HepG2 (cell line): ENCODE measurements around the gene CCDC124. TPM values are rescaled to one million over a fixed set of nuclear protein-coding genes. Genes with fewer than 3 reads are reported as not detected.

Experiments used
- ATAD3A ChIP-seq: sonication (generic); formaldehyde crosslinking; IDR thresholded peaks from 2 replicates; pipeline ENCODE4 v1.4.0; 2020; ENCODE audit warnings: missing genetic modification reagents
- GATAD1 ChIP-seq: IDR thresholded peaks from 2 replicates; pipeline ENCODE4 v1.6.1; 2016; ENCODE audit warnings: missing genetic modification reagents, missing compliant biosample characterization
- KMT2A ChIP-seq: sonication (generic); formaldehyde crosslinking; IDR thresholded peaks from 2 replicates; pipeline ENCODE4 v1.4.0; 2020; ENCODE audit warnings: missing genetic modification reagents
- ZNF383 ChIP-seq: sonication (generic); formaldehyde crosslinking; IDR thresholded peaks from 2 replicates; pipeline ENCODE4 v1.4.0; 2020; ENCODE audit warnings: missing genetic modification reagents, mild to moderate bottlenecking, borderline replicate concordance
- ZNF639 ChIP-seq: conservative IDR thresholded peaks from 2 replicates; pipeline ENCODE4 v1.6.1; 2018; ENCODE audit warnings: missing genetic modification reagents
- polyA plus RNA-seq, 8 experiments: library from polyadenylated mRNA; depleted of rRNA in 3 of 8; stranded (reverse) in 7 of 8; unstranded in 1 of 8; fragments of >200 nt; fragmentation: Illumina TruSeq in 4 of 8; extraction: Trizol in 4 of 8; gene quantifications; 2 replicates each; pipeline versions ENCODE4 v1.2.1 to v1.2.3, GENCODE V29; 2011 to 2016; ENCODE audit warnings: low read depth in 4 of 8, missing spikeins in 1 of 8, mixed read lengths in 1 of 8; ENCODE audit not compliant: insufficient read depth in 1 of 8
- total RNA-seq, 5 experiments: library from RNA; depleted of rRNA; stranded (reverse); fragments of >200 nt; fragmentation: Illumina TruSeq; extraction: Trizol; gene quantifications; 2 replicates each; pipeline ENCODE4 v1.2.3, GENCODE V29; 2016; ENCODE audit warnings: low read depth in 1 of 5
- TF ChIP-seq, protein P1 (sequence below), 2 experiments: IDR thresholded peaks; 2 replicates each; pipeline ENCODE4 v1.6.1; 2011 to 2012; ENCODE audit warnings: low read length in 2 of 2, borderline replicate concordance in 1 of 2, low read depth in 1 of 2, mild to moderate bottlenecking in 1 of 2, moderate library complexity in 1 of 2

CCDC124 gene
- total and polyA plus RNA-seq, 2 of the 13 experiments (the other 11 are each of a cell fraction or from before 2014, with no cell fraction given), result 14.9 to 20.3 TPM

GRCh38 chr19:17944301-17944700 is 11.5 kb downstream of the CCDC124 start (continued):
- TF ChIP-seq, protein P1, sequence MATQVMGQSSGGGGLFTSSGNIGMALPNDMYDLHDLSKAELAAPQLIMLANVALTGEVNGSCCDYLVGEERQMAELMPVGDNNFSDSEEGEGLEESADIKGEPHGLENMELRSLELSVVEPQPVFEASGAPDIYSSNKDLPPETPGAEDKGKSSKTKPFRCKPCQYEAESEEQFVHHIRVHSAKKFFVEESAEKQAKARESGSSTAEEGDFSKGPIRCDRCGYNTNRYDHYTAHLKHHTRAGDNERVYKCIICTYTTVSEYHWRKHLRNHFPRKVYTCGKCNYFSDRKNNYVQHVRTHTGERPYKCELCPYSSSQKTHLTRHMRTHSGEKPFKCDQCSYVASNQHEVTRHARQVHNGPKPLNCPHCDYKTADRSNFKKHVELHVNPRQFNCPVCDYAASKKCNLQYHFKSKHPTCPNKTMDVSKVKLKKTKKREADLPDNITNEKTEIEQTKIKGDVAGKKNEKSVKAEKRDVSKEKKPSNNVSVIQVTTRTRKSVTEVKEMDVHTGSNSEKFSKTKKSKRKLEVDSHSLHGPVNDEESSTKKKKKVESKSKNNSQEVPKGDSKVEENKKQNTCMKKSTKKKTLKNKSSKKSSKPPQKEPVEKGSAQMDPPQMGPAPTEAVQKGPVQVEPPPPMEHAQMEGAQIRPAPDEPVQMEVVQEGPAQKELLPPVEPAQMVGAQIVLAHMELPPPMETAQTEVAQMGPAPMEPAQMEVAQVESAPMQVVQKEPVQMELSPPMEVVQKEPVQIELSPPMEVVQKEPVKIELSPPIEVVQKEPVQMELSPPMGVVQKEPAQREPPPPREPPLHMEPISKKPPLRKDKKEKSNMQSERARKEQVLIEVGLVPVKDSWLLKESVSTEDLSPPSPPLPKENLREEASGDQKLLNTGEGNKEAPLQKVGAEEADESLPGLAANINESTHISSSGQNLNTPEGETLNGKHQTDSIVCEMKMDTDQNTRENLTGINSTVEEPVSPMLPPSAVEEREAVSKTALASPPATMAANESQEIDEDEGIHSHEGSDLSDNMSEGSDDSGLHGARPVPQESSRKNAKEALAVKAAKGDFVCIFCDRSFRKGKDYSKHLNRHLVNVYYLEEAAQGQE (IDR thresholded peaks at IDR 0.05; ENCODE audit: borderline replicate concordance in 1 of 2, low read depth in 1 of 2, low read length in 2 of 2), result no peak
- TF ChIP-seq ATAD3A (CRISPR knock-in tag) (no peak), ZNF639 (CRISPR knock-in tag) (no peak), KMT2A (CRISPR knock-in tag) (no peak), GATAD1 (CRISPR knock-in tag) (no peak), ZNF383 (CRISPR knock-in tag) (no peak)
- TF ChIP-seq, all 625 proteins: peak for 0
